Uterus (tissue), 2 donors: Measurements from ENCODE around the gene HLA-B.
"Not testable (repeated sequence)": the region's sequence is repeated elsewhere in the genome, so short reads cannot be mapped to it uniquely, and the experiment has no call there.

ENCODE experiments used
- CTCF ChIP-seq, 4 experiments: fragments of 200-600 bp in 2 of 4; fragments of 450-650 bp in 2 of 4; sonication (generic) in 2 of 4; IDR thresholded peaks; one replicate each; pipeline ENCODE4 v1.5.1; 2016 to 2019; ENCODE audit warnings: antibody characterized with exemption in 4 of 4, mild to moderate bottlenecking in 2 of 4, moderate library complexity in 1 of 4
- POLR2A ChIP-seq, 2 donors: fragments of 450-650 bp; IDR thresholded peaks; one replicate each; pipeline ENCODE4 v1.6.1; 2016; ENCODE audit warnings: antibody characterized with exemption in 2 of 2, mild to moderate bottlenecking in 1 of 2, moderate library complexity in 1 of 2

GRCh38 chr6:31404061-31404364, 47.0 kb upstream of the HLA-B start:
- TF ChIP-seq CTCF, POLR2A (IDR thresholded peaks at IDR 0.05): not testable (repeated sequence)
